Neural crest cell (in vitro differentiated cells): Measurements from ENCODE around the gene HERC6. TPM values are rescaled to one million over a fixed set of nuclear protein-coding genes. Genes with fewer than 3 reads are reported as not detected.

Source experiments
- DNase-seq: peaks from one replicate; pipeline ENCODE4 v3.0.0; 2021; ENCODE audit warnings: low read depth, mixed read lengths, low spot score
- H3K27ac Mint-ChIP-seq: one replicate; pipeline ENCODE4 v1.8.0; 2021; ENCODE audit warnings: mild to moderate bottlenecking, mixed read lengths; ENCODE audit not compliant: unreplicated experiment
- H3K27me3 Mint-ChIP-seq: 2 replicates; pipeline ENCODE4 v1.8.0; 2021; ENCODE audit warnings: low read depth, mild to moderate bottlenecking, mixed read lengths
- H3K36me3 Mint-ChIP-seq: 2 replicates; pipeline ENCODE4 v1.8.0; 2021; ENCODE audit warnings: low read depth, mild to moderate bottlenecking, mixed read lengths
- H3K4me1 Mint-ChIP-seq: 2 replicates; pipeline ENCODE4 v1.8.0; 2021; ENCODE audit warnings: mixed read lengths
- H3K4me3 Mint-ChIP-seq: one replicate; pipeline ENCODE4 v1.8.0; 2021; ENCODE audit warnings: mild to moderate bottlenecking, mixed read lengths
- H3K9me3 Mint-ChIP-seq: 2 replicates; pipeline ENCODE4 v1.8.0; 2021; ENCODE audit warnings: mixed read lengths
- CTCF ChIP-seq: fragments of 200-600 bp; sonication (generic); conservative IDR thresholded peaks from 2 replicates; pipeline ENCODE4 v1.5.0; 2021; ENCODE audit warnings: antibody characterized with exemption, mild to moderate bottlenecking
- total RNA-seq: library from RNA; stranded (reverse); gene quantifications from 2 replicates; pipeline ENCODE4 v1.2.1, GENCODE V29; 2021

HERC6 gene
- total RNA-seq, 1 donor from 2014 or later, result 0.93 TPM

GRCh38 chr4:88481537-88481936 lies 102.9 kb downstream of the HERC6 start:
- Mint-ChIP-seq H3K4me3 (no peak overlapping the region), H3K36me3 (no peaks in the 10 kb centered on the region), H3K9me3 (peaks cover 2% of the 10 kb centered on the region), H3K27ac (no peak overlapping the region), H3K4me1 (no peaks in the 10 kb centered on the region), H3K27me3 (no peaks in the 10 kb centered on the region)
- TF ChIP-seq CTCF, result no peak
- DNase-seq, result no peak

GRCh38 chr4:88489100-88489761 lies 110.6 kb downstream of the HERC6 start:
- H3K36me3 Mint-ChIP-seq, result no peaks in the 10 kb centered on the region
- no peak overlapping the region for H3K4me3 Mint-ChIP-seq
- H3K27me3 Mint-ChIP-seq, result no peaks in the 10 kb centered on the region
- no peak overlapping the region for H3K27ac Mint-ChIP-seq
- no peaks in the 10 kb centered on the region for H3K9me3 Mint-ChIP-seq
- TF ChIP-seq CTCF, result no peak
- DNase-seq, result no peak
- no peaks in the 10 kb centered on the region for H3K4me1 Mint-ChIP-seq

Other genes with a start within 250 kb of the HERC6 start
- 5.1 and 5.3 TPM in 2 replicates for gene ABCG2, start 220.2 kb upstream of the HERC6 start, total RNA-seq
- gene PPM1K, start 94.3 kb upstream of the HERC6 start, total RNA-seq, result 17.6 TPM in 2 replicates
- 1.7 and 1.8 TPM in 2 replicates for gene HERC5, start 78.3 kb downstream of the HERC6 start, total RNA-seq
- 61.3 and 64.3 TPM in 2 replicates for gene PYURF, start 144.9 kb downstream of the HERC6 start, total RNA-seq
- gene HERC3, start 213.6 kb downstream of the HERC6 start, total RNA-seq, result 5.1 and 6.5 TPM in 2 replicates